Measurements from ENCODE around the gene RLBP1. TPM values are rescaled to one million over a fixed set of nuclear protein-coding genes. Genes with fewer than 3 reads are reported as not detected.

The RLBP1 gene
- total and polyA plus RNA-seq, 7 donors = 0.27 to 6.6 (median 1.1) TPM; not detected in 3

DNA sequence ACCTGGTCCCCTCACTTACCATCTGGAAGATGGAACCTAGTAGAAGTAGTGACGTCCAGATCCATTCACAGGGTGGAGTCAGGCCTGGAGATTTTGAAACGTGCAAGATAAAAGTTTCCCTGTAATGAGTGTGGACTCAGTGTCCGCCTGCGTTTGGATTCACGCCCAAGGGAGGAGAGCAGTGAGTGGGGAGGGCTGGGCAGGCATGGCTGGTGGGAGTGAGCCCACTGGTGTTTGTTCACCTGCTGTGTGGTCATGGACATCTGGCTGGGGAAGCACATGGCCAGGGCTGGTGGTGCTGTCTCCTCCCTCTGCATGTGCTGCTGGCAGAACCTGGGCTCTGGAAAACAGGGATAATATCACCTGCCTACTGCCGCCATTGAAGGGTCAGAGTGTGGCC, 37.0 kb downstream of the RLBP1 start:
- no peaks in the 10 kb centered on the region for H3K27me3 ChIP-seq
- no peak overlapping the region for H3K27ac ChIP-seq
- peaks cover 8 to 78% (median 39%) of the 10 kb centered on the region in 4 donors for H3K36me3 ChIP-seq
- intact Hi-C loops (cut with DNase I) = no loop called here
- no peaks in the 10 kb centered on the region for H3K9me3 ChIP-seq
- TF ChIP-seq EP300 (IDR thresholded peaks at IDR 0.05) (no peak), POLR2AphosphoS5 (IDR thresholded peaks at IDR 0.05) (no peak), CTCF (IDR thresholded peaks at IDR 0.05) (no peak), POLR2A (IDR thresholded peaks at IDR 0.05) (no peak)
- no peak overlapping the region for H3K4me3 ChIP-seq
- 29 to 65% methylated on average over 6 of the region's 6 CpGs for WGBS, 2 donors
- DNase-seq = no peak
- H3K4me1 ChIP-seq = no peaks in the 10 kb centered on the region

DNA sequence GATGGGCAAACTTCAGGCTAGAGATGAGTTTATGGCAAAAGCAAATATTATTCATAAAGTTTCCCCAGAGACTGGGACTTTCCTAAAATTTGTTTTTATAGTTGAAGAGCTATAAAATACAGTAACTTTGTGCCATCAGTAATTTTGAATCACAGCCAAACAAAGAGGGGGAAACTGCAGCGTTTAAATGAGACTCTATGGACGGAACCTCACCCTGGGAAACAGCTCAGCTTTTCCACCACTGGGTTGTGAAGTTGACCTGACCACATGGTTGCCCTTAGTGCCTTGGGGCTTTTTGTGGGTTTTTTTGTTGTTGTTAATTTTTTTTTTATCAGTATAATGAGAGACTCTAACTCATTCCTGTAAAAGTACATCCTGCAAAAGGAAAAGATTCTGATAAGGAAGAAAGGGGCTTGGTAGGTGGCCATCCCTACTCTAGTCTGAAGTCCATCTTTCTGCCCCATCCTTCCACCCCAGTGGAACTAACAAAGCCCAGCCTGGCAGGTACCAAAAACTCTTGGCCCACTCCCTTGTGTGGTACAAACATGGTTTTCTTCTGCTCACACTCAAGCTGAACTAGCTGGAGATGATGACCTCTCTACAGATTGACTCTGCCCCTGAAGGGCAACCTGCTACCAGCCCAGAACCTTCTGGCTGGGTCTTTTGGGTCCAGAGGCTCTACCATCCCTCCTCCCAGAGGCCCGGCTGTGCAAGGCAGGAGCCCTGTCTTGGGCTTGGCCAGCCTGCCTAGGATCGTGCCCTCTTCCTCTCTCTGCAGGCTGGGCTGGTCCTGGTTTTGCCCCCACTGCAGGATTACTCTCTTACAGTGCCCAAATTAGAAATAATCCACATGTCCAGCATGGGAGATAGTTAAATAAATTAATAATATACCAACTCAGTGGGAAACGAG, 41.2 kb downstream of the RLBP1 start:
- H3K9me3 ChIP-seq = no peaks in the 10 kb centered on the region
- intact Hi-C loops (cut with DNase I) = loop anchor here (2.0 kb wide), 1 partner anchor 277 kb away; no protein-coding TSS in a partner anchor
- H3K4me1 ChIP-seq = peaks cover 0 to 9% (median 7%) of the 10 kb centered on the region in 4 donors
- DNase-seq = no peak
- peaks cover 3 to 75% (median 32%) of the 10 kb centered on the region in 4 donors for H3K36me3 ChIP-seq
- WGBS, 2 donors = 75 to 77% methylated on average over 5 of the region's 5 CpGs
- no peaks in the 10 kb centered on the region for H3K27me3 ChIP-seq
- TF ChIP-seq POLR2AphosphoS5 (IDR thresholded peaks at IDR 0.05) (no peak), EP300 (IDR thresholded peaks at IDR 0.05) (no peak), CTCF (IDR thresholded peaks at IDR 0.05) (no peak), POLR2A (IDR thresholded peaks at IDR 0.05) (no peak)
- H3K4me3 ChIP-seq = no peak overlapping the region
- H3K27ac ChIP-seq = no peak overlapping the region

DNA sequence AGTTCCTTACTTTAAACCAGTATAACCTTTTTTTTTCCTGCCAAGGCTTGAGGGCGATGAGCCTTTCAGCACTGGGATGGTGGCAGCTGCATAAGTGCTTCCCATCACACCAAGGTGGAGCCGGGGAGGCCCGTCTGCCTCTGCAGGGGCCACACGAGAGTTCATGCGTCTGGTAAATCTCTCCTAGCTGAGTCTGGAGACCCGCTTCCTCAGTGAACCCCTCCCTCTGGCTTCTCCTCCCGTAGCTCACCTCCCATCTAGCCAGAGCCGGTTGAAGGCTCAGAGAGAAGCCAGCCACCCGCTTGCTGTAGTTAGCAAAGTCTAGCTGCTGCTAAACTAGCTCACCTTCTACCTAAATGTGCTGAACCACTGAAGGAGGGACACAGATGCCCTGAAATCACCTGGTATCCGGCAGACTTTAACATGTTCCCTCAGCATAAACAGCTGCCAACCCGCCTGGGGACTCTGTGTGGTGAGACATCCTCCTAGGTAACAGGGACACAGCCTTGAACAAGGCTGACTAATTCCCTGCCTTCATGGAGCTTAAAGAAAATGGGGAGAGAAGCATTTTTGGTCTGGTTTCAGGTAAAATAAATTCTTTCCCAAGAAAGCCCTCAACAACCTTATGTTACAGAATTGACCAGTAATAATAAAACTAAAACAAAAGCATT, 42.9 kb downstream of the RLBP1 start:
- TF ChIP-seq CTCF (IDR thresholded peaks at IDR 0.05) (no peak), POLR2A (IDR thresholded peaks at IDR 0.05) (no peak), POLR2AphosphoS5 (IDR thresholded peaks at IDR 0.05) (no peak), EP300 (IDR thresholded peaks at IDR 0.05) (no peak)
- H3K27ac ChIP-seq = no peak overlapping the region
- peaks cover 0 to 9% (median 7%) of the 10 kb centered on the region in 4 donors for H3K4me1 ChIP-seq
- intact Hi-C loops (cut with DNase I) = no loop called here
- no peak overlapping the region for H3K4me3 ChIP-seq
- H3K36me3 ChIP-seq = peaks cover 3 to 70% (median 28%) of the 10 kb centered on the region in 4 donors
- WGBS, 2 donors = 89 to 90% methylated on average over 11 of the region's 11 CpGs
- no peaks in the 10 kb centered on the region for H3K9me3 ChIP-seq
- peak; percentile 40 for DNase-seq
- H3K27me3 ChIP-seq = no peaks in the 10 kb centered on the region

- DNase-seq = peak; percentile 78
- Histone ChIP-seq H3K36me3 (peaks cover 3 to 76% (median 28%) of the 10 kb centered on the region in 4 donors), H3K4me3 (no peak overlapping the region), H3K9me3 (no peaks in the 10 kb centered on the region), H3K27ac (peak overlapping the region in 1 of 4 donors; percentile 20), H3K27me3 (no peaks in the 10 kb centered on the region), H3K4me1 (peaks cover 0 to 9% (median 7%) of the 10 kb centered on the region in 4 donors)
- no peak for TF ChIP-seq EP300 (IDR thresholded peaks at IDR 0.05)
- TF ChIP-seq POLR2AphosphoS5 (IDR thresholded peaks at IDR 0.05) = peak in 1 of 4 donors; percentile 25
- TF ChIP-seq CTCF (IDR thresholded peaks at IDR 0.05) = peak; percentile 49 to 83 (median 76)
- WGBS, 2 donors = 11 to 20% methylated on average over 6 of the region's 6 CpGs
- intact Hi-C loops (cut with DNase I) = loop anchor here (1.0 kb wide), 1 partner anchor 120 kb away; no protein-coding TSS in a partner anchor
Measured at GRCh38 chr15:89177633-89178306, 43.6 kb downstream of the RLBP1 start.
